Measurements from ENCODE around the gene C1S.

The C1S gene

DNA sequence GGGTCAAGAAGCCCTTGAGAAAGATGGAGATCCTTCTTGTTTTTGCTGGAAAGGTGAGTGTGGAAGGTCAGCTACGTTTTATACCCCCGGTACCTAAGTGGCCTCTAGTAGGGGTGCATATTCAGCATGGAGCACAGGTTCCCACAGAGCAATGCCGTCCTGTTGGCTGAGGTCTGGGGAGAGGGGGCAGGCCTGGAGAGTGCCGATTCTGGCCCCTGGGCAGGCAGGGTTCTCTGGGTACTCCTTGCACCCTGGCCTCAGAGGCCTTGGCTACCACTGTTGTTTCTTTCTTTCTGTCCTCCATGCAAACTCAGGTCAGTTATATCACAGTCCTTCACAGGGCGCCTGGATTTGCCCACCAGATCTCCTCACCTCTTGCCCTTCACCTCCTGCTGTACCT is 59.6 kb downstream of the C1S start:
- H3K4me3 Mint-ChIP-seq, result no peak overlapping the region
- H3K36me3 Mint-ChIP-seq, result peaks cover 5% of the 10 kb centered on the region
- no peaks in the 10 kb centered on the region for H3K4me1 Mint-ChIP-seq
- no peak overlapping the region for H3K27ac Mint-ChIP-seq
- no peak for DNase-seq
- CTCF ChIA-PET, result interaction anchor here (1.2 kb wide), 1 partner anchor 9 kb away, joined by 8 read pairs; no protein-coding TSS in a partner anchor
- no peaks in the 10 kb centered on the region for H3K9me3 Mint-ChIP-seq
- H3K27me3 Mint-ChIP-seq, result no peaks in the 10 kb centered on the region

All from activated naive CD4-positive, alpha-beta T cell treated with anti-CD3 and anti-CD28 coated beads, Interleukin-2, amount 10 ng/mL, durations not matched to agents 7 days and 5 days (primary cell).